Tibial nerve (tissue), 3 donors: ENCODE results near the gene SF3B1.

Experiments used
- POLR2A ChIP-seq, 2 donors: fragments of 450-650 bp; IDR thresholded peaks; one replicate each; pipeline ENCODE4 v1.6.1; 2017; ENCODE audit warnings: antibody characterized with exemption in 2 of 2, mild to moderate bottlenecking in 2 of 2, moderate library complexity in 2 of 2
- TF ChIP-seq, protein P1 (sequence below), 5 experiments: fragments of 200-600 bp in 3 of 5; fragments of 450-650 bp in 2 of 5; sonication (generic) in 3 of 5; IDR thresholded peaks; one replicate each; pipeline ENCODE4 v1.5.1; 2016 to 2019; ENCODE audit warnings: antibody characterized with exemption in 5 of 5, mild to moderate bottlenecking in 3 of 5, moderate library complexity in 2 of 5

DNA sequence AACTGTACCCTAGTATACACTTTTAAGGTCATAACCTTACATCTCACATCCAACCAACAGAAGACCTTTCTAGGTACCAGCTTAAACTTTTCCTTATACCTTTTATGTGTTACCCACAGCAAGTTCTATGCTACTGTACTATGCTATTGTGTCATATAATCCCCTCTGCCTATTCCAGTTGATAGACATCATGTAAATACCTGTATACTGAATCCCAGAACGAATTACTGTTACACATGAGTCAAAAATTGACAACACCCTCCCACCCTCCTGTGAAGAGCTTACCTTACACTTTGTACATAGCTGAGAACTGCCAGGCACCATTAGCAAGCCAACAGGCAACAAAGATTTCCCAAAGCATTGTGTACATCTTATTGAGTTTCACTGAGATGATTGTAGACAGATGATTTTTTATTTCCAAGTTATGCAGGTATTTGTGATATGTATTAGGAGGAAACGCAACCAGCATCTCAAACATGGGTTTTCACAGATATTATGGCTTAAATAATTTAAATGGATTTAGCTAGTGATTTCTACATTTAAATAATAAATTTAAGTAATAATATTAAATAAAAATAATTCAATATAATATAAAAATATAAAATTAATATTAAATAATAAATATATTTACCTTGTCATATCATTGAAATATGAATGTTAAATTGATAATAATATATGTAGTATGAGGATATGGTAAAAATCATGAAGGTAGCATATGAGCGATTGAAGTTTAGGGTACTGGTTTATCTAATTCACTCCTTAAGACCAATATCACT lies 81.2 kb downstream of the SF3B1 start:
- TF ChIP-seq, protein P1, sequence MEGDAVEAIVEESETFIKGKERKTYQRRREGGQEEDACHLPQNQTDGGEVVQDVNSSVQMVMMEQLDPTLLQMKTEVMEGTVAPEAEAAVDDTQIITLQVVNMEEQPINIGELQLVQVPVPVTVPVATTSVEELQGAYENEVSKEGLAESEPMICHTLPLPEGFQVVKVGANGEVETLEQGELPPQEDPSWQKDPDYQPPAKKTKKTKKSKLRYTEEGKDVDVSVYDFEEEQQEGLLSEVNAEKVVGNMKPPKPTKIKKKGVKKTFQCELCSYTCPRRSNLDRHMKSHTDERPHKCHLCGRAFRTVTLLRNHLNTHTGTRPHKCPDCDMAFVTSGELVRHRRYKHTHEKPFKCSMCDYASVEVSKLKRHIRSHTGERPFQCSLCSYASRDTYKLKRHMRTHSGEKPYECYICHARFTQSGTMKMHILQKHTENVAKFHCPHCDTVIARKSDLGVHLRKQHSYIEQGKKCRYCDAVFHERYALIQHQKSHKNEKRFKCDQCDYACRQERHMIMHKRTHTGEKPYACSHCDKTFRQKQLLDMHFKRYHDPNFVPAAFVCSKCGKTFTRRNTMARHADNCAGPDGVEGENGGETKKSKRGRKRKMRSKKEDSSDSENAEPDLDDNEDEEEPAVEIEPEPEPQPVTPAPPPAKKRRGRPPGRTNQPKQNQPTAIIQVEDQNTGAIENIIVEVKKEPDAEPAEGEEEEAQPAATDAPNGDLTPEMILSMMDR (IDR thresholded peaks at IDR 0.05), result no peak
- no peak for TF ChIP-seq POLR2A (IDR thresholded peaks at IDR 0.05)
